Gastroesophageal sphincter (tissue), 3 donors: ENCODE data around the gene C9orf78.

ENCODE experiments used
- POLR2AphosphoS5 ChIP-seq: sonication (generic); formaldehyde crosslinking; IDR thresholded peaks from one replicate; pipeline ENCODE4 v1.6.1; 2017; ENCODE audit warnings: antibody characterized with exemption
- TF ChIP-seq, protein P1 (sequence below), 4 experiments: fragments of 200-600 bp in 2 of 4; fragments of 450-650 bp in 2 of 4; sonication (generic) in 1 of 4; IDR thresholded peaks; one replicate each; pipeline ENCODE4 v1.5.1; 2017 to 2019; ENCODE audit warnings: antibody characterized with exemption in 4 of 4, mild to moderate bottlenecking in 2 of 4, moderate library complexity in 2 of 4

DNA sequence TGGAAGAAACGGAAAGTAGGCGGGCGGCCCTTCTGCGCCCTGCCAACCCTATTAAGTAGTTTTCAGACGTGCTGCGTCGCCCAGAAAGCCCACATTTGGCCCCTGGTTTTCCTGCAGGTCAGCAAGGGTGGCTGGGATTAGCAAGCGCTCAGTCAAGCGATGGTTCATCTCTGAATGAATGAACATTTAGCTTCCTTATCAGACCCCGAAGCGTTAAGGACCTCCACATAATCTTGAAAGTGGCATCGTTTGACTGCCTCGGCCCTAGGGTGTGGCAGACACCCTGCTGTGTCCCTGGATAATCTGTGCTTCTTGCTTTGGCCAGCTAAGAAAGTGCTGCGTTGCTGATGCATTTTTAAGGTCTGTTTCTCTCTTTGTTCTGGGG, 31.4 kb downstream of the C9orf78 start:
- TF ChIP-seq, protein P1, sequence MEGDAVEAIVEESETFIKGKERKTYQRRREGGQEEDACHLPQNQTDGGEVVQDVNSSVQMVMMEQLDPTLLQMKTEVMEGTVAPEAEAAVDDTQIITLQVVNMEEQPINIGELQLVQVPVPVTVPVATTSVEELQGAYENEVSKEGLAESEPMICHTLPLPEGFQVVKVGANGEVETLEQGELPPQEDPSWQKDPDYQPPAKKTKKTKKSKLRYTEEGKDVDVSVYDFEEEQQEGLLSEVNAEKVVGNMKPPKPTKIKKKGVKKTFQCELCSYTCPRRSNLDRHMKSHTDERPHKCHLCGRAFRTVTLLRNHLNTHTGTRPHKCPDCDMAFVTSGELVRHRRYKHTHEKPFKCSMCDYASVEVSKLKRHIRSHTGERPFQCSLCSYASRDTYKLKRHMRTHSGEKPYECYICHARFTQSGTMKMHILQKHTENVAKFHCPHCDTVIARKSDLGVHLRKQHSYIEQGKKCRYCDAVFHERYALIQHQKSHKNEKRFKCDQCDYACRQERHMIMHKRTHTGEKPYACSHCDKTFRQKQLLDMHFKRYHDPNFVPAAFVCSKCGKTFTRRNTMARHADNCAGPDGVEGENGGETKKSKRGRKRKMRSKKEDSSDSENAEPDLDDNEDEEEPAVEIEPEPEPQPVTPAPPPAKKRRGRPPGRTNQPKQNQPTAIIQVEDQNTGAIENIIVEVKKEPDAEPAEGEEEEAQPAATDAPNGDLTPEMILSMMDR (IDR thresholded peaks at IDR 0.05), result no peak
- no peak for TF ChIP-seq POLR2AphosphoS5
